ENCODE results near the gene TFF2.

The TFF2 gene

DNA sequence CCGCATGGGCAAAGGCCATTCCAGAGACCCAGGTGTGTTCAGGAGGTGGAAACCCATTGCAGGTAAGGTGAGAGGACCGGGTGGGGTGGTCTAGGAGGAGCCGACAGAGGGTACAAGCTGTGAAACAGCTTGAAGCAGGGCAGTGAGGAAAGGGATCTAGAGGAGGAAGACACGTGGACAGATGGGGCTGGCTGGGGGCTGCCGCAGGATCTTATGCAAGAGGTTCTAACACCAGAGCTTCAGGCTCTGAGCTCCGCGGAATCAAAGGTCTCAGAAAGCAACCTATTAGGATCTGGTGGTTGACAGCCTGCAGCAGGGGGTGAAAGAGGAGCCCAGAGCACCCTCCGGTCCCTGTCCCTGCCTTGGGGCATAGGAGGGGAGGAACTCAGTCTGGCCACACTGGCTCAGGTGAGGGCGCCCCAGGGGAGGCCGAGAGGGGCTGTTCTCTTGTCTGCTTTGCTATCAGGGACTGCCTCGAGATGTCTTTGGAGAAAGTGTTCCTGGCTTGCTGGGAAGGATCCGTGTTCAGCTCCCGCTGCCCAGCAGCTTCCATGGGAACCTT is 13.6 kb upstream of the TFF2 start:
- peak; percentile 15 for DNase-seq

- no peak for DNase-seq
These were observed 12.5 kb upstream of the TFF2 start for GRCh38 chr21:42363312-42363711.

DNA sequence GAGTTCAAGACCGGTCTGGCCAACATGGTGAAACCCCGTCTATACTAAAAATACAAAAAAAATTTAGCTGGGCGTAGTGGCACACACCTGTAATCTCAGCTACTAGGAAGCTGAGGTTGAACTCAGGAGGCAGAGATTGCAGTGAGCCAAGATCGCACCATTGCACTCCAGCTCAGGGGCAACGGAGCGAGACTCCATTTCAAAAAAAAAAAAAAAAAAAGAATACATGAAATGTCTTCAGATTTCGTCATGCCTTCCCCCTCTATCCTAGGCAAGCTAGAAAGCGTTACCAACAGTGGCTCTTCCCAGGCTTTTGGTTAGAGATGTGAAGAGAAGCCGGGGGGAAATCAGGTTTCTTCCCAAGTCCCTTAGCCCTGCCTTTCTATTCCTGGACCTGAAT is 11.9 kb upstream of the TFF2 start:
- peak; percentile 24 for DNase-seq

- DNase-seq: peak; percentile 32
These were observed 11.4 kb upstream of the TFF2 start for GRCh38 chr21:42362198-42362597.

DNA sequence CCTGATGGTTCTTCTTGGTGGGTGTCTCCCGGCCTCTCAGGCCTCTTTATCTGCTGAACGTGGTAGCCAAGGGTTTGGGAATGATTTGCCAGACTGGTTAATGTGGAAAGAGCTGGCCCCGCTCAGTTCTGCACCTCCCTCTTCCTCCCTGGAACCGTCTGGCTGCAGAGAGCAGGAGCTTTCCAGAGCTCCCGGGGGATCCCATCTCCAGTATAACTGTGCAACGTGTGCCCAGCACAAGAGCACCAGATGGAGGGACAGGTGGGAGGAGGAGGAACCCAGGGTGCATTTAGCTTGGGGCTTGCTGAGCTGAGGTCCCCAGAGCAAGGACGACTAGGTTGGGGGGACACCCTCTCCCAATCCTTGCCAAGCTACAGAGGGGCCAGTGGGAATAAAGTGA is 10.5 kb upstream of the TFF2 start:
- peak; percentile 98 for DNase-seq

DNA sequence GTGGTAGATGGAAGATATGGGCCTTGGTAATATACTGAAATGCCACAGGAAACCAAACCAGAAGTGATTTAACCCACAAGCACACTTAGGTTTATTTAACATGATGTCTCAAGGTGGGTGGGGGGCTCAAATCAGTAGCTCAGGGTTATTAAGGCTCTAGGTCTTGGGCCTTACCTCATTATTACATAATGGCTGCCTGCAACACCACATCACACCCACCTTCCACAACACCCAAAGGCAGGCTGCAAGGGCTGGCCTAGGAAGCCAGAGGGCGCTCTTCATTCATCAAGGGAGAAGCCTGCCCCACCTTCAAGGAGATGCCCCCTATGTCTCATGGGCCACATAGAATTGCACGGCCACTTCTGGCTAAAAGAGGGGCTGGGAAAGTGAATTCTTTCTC is 9.5 kb upstream of the TFF2 start:
- DNase-seq: peak; percentile 25

DNA sequence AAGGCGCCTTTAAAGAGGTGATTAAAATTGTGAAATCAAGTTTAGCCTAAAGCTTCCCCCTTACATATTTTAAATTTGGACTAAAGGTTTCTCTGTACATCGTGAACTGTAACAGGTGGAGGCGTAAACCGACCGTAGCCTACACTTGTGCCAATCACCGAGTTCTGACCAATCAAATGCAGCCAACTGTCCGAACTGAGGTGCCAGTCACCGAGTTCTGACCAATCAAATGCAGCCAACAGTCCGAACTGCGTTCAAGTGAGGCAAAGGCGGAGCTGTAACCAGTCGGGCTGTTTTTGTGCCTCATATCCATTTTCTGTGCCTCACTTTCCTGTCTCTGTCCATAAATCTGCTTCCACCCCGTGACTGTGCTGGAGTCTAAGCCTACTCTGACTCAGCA is 8.1 kb upstream of the TFF2 start:
- DNase-seq: no peak

GRCh38 chr21:42358261-42358660 is 7.5 kb upstream of the TFF2 start:
- DNase-seq: no peak

- no peak for DNase-seq
These were observed 6.5 kb upstream of the TFF2 start for GRCh38 chr21:42357307-42357706.

GRCh38 chr21:42356650-42357049 is 5.9 kb upstream of the TFF2 start:
- no peak for DNase-seq

- DNase-seq: peak; percentile 33
These were observed 5.3 kb upstream of the TFF2 start for GRCh38 chr21:42356046-42356445.

- no peak for DNase-seq
These were observed 2.8 kb upstream of the TFF2 start for GRCh38 chr21:42353623-42354022.

- DNase-seq: no peak
These were observed 1.8 kb upstream of the TFF2 start for GRCh38 chr21:42352441-42353095.

GRCh38 chr21:42351626-42352440 is 1.0 kb upstream of the TFF2 start:
- no peak for DNase-seq

GRCh38 chr21:42350318-42350910 is 380 bp downstream of the TFF2 start:
- DNase-seq: peak; percentile 57

- no peak for DNase-seq
These were observed 1.1 kb downstream of the TFF2 start for GRCh38 chr21:42349420-42350317.

DNA sequence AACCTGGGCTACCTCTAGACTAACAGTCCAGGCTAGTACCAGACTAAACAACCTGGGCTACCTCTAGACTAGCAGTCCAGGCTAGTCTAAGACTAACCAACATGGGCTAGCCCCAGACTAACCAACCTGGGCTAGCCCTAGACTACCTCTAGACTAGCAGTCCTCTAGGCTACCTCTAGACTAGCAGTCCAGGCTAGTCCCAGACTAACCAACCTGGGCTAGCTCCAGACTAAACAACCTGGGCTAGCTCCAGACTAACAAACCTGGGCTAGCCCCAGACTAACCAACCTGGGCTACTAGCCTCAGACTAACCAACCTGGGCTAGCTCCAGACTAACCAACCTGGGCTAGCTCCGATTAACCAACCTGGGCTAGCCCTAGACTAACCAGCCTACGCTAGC is 2.0 kb downstream of the TFF2 start:
- no peak for DNase-seq

DNA sequence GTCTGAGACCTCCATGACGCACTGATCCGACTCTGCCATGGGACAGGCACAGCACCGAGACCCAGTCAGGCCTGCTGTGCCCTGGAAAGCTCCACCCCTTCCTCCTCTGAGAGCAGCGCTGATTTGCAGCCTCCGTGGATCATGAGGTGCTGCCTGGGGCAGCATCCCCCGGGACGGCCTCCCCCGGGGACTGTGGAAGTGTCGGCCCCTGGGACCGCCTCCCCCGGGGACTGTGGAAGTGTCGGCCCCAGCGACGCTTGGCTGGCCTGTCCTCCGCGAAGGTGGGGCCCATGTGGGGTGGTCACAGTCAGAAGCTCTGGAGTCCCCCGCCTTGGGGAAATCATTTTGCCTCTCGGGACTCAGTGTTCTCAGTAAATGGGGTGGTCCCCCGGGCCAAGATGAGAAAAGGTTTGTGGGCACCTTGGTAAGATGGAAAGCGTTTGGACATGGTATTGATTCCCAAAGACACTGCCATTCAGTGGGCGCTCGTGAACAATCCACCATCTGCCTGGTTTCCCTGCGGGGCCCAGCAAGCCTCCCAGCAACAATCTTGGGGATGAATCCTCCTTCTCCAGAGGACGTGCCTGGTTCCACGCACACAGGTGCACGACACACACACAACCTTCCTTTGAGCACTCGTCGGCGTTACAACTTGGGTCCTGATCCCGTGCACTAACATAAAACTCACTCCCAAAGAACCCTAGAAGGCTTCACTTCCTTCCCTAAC is 3.0 kb downstream of the TFF2 start:
- no peak for DNase-seq

DNA sequence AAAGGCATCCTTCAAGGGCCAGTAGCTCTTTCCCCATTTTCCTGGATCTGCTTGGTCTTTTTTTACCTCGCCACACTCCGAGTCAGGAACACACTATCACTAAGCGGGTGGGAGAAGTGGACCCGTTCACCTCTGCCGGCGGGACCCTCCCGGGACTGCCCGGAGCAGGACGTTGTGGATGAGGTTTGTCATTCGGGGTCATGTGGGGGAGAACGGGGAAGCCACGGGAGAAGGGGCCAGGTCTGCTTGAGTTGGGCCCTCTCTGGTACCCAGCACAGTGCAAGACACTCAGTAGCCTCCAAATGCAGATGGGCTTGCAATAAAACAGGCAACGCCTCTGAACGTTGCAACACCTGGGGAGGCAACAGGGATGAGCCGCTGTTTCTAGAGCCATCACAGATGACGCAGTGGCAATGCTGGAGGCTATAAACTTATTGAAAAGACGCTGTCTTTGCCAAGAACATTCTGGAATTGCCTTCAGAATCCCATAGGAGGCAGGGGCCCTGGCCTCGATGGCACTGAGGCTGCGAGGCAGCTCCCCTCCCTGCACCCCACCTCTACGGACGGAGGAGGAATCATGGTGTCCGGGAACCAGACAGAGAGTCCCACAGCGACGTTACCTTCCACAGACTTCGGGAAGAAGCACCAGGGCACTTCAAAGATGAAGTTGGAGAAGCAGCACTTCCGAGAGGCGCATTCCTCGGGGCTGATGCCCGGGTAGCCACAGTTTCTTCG is 3.8 kb downstream of the TFF2 start:
- no peak for DNase-seq

GRCh38 chr21:42346441-42346840 is 4.4 kb downstream of the TFF2 start:
- DNase-seq: no peak

GRCh38 chr21:42344631-42345030 is 6.2 kb downstream of the TFF2 start:
- no peak for DNase-seq
